Endothelial cell of umbilical vein (primary cell): ENCODE results near the gene ANKEF1. TPM values are rescaled to one million over a fixed set of nuclear protein-coding genes. Genes with fewer than 3 reads are reported as not detected.

ENCODE experiments used
- BruUV-seq: library from RNA; stranded (reverse); fragments of 400-500 nt; replicated peaks from 2 replicates; lab custom pipeline; 2021; lab: Mats Ljungman, UMichigan
- CTCF ChIA-PET: fragments of 300-600, 350-600 bp; sonication (Branson Sonifier 250); formaldehyde crosslinking; loops from one replicate; lab custom pipeline; 2021; ENCODE audit warnings: antibody characterized with exemption, inconsistent platforms; lab: Charles Lee
- POLR2A ChIA-PET: fragments of 300-600, 350-600 bp; sonication (Branson Sonifier 250); formaldehyde crosslinking; loops from one replicate; lab custom pipeline; 2021; ENCODE audit warnings: antibody characterized with exemption, inconsistent platforms; lab: Charles Lee
- DNase-seq: peaks from one replicate; pipeline ENCODE4 v3.0.0-alpha.2; 2011; ENCODE audit warnings: low read depth, low spot score
- FAIRE-seq: peaks from 2 replicates; lab custom pipeline; 2011; peaks lifted over from hg19 to GRCh38; lab: Jason Lieb, UNC
- H2AFZ ChIP-seq: 2 replicates; pipeline ENCODE4 v1.6.0; 2012; ENCODE audit warnings: low read depth, low read length, control low read depth, inconsistent platforms
- H3K27ac ChIP-seq: 2 replicates; pipeline ENCODE4 v1.5.1; 2011; ENCODE audit warnings: low read depth, mild to moderate bottlenecking, control low read depth, low read length, moderate library complexity; ENCODE audit not compliant: insufficient read depth
- H3K27me3 ChIP-seq, 2 experiments: 2 replicates each; pipeline versions ENCODE4 v1.6.0 to v1.6.1; 2011; ENCODE audit warnings: low read length in 2 of 2, mixed read lengths in 1 of 2; ENCODE audit not compliant: control insufficient read depth in 2 of 2, insufficient read depth in 2 of 2
- H3K36me3 ChIP-seq, 2 experiments: 2 replicates in 1 of 2; 3 replicates in 1 of 2; pipeline ENCODE4 v1.5.1; 2011; ENCODE audit warnings: low read length in 2 of 2, mild to moderate bottlenecking in 1 of 2, moderate library complexity in 1 of 2; ENCODE audit not compliant: control insufficient read depth in 2 of 2, insufficient read depth in 2 of 2; ENCODE audit errors: extremely low read depth in 1 of 2
- H3K4me1 ChIP-seq: 3 replicates; pipeline ENCODE4 v1.5.1; 2011; ENCODE audit warnings: mild to moderate bottlenecking, low read length; ENCODE audit not compliant: control insufficient read depth, insufficient read depth; ENCODE audit errors: extremely low read depth
- H3K4me2 ChIP-seq: 2 replicates; pipeline ENCODE4 v1.6.1; 2011; ENCODE audit warnings: low read length, control low read depth, mixed read lengths; ENCODE audit not compliant: insufficient read depth
- H3K4me3 ChIP-seq, 3 experiments: fragments of 200-600 bp in 1 of 3; sonication (generic), shearing (Covaris generic) in 1 of 3; replicated peaks in 1 of 3; 2 replicates each; pipeline ENCODE4 v1.5.1; 2011 to 2016; ENCODE audit warnings: control low read depth in 3 of 3, low read length in 3 of 3, mild to moderate bottlenecking in 2 of 3, inconsistent platforms in 1 of 3, low read depth in 1 of 3, moderate library complexity in 1 of 3; ENCODE audit not compliant: insufficient read depth in 1 of 3
- H3K79me2 ChIP-seq: 2 replicates; pipeline ENCODE4 v1.6.0; 2012; ENCODE audit warnings: low read length, inconsistent platforms; ENCODE audit not compliant: control insufficient read depth, insufficient read depth
- H3K9ac ChIP-seq: replicated peaks from 2 replicates; pipeline ENCODE3; 2011; ENCODE audit warnings: low read length, control low read depth; ENCODE audit not compliant: insufficient read depth; ENCODE audit errors: extremely low read depth
- H3K9me1 ChIP-seq: replicated peaks from 3 replicates; pipeline ENCODE4 v1.6.0; 2011; ENCODE audit warnings: mild to moderate bottlenecking, low read length; ENCODE audit not compliant: control insufficient read depth, insufficient read depth; ENCODE audit errors: extremely low read depth
- H3K9me3 ChIP-seq: replicated peaks from 2 replicates; pipeline ENCODE4 v1.5.1; 2012; ENCODE audit warnings: low read length, inconsistent platforms; ENCODE audit not compliant: control insufficient read depth, insufficient read depth
- H4K20me1 ChIP-seq: replicated peaks from 2 replicates; pipeline ENCODE3; 2011; ENCODE audit warnings: mild to moderate bottlenecking, low read length; ENCODE audit not compliant: control insufficient read depth, insufficient read depth; ENCODE audit errors: extremely low read depth
- CTCF ChIP-seq, 2 donors: IDR thresholded peaks; 1 replicate in 1 of 2; 2 replicates in 1 of 2; pipeline ENCODE4 v1.5.1; 2011; ENCODE audit warnings: low read length in 2 of 2, mild to moderate bottlenecking in 2 of 2, moderate library complexity in 2 of 2, control low read depth in 1 of 2, inconsistent platforms in 1 of 2, low read depth in 1 of 2; ENCODE audit not compliant: insufficient read depth in 1 of 2; ENCODE audit errors: extremely low read depth in 1 of 2
- EZH2 ChIP-seq: IDR thresholded peaks from 2 replicates; pipeline ENCODE4 v1.6.1; 2012; ENCODE audit warnings: borderline replicate concordance, low read depth, mild to moderate bottlenecking, moderate library complexity, low read length, inconsistent platforms; ENCODE audit not compliant: severe bottlenecking
- FOS ChIP-seq: IDR thresholded peaks from 2 replicates; pipeline ENCODE4 v1.6.1; 2011; ENCODE audit warnings: mild to moderate bottlenecking, low read length, moderate library complexity, borderline replicate concordance; ENCODE audit not compliant: insufficient read depth
- GATA2 ChIP-seq: IDR thresholded peaks from 2 replicates; pipeline ENCODE4 v1.7.0; 2011; ENCODE audit warnings: low read depth, mild to moderate bottlenecking, moderate library complexity, mixed read lengths, low read length; ENCODE audit not compliant: insufficient read length, insufficient read depth
- JUN ChIP-seq: IDR thresholded peaks from 2 replicates; pipeline ENCODE4 v1.6.1; 2011; ENCODE audit warnings: borderline replicate concordance, low read depth; ENCODE audit not compliant: insufficient read length, insufficient read depth
- MAX ChIP-seq: IDR thresholded peaks from 2 replicates; pipeline ENCODE4 v1.6.1; 2011; ENCODE audit not compliant: insufficient read depth, insufficient read length
- MYC ChIP-seq: IDR thresholded peaks from one replicate; pipeline ENCODE4 v1.6.1; 2011; ENCODE audit warnings: mild to moderate bottlenecking, low read depth, low read length
- POLR2A ChIP-seq: IDR thresholded peaks from 2 replicates; pipeline ENCODE4 v1.6.1; 2012; ENCODE audit warnings: low read depth, mild to moderate bottlenecking, control low read depth, low read length
- POLR2AphosphoS5 ChIP-seq: IDR thresholded peaks from 2 replicates; pipeline ENCODE4 v1.6.1; 2012; ENCODE audit warnings: low read depth, mild to moderate bottlenecking, control low read depth, low read length, moderate library complexity; ENCODE audit not compliant: insufficient read depth
- dilution Hi-C: fragments of 300-500 bp; cut with MboI; formaldehyde crosslinking; loops from one replicate; pipeline ENCODE4 v1.15.0; 2019; ENCODE audit warnings: low sequenced_read_pairs; ENCODE audit not compliant: extremely low pct_ligation_motif_present
- intact Hi-C: fragments of 100-400 bp; cut with micrococcal nuclease; formaldehyde crosslinking; loops from one replicate; pipeline ENCODE4 v1.10.0; 2022
- polyA plus RNA-seq, 4 experiments: library from polyadenylated mRNA; depleted of rRNA in 3 of 4; stranded (reverse) in 3 of 4; unstranded in 1 of 4; fragments of >200 nt; gene quantifications; 2 replicates each; pipeline versions ENCODE4 v1.2.1 to v1.2.3, GENCODE V29; 2011 to 2012; ENCODE audit warnings: missing spikeins in 1 of 4
- total RNA-seq: library from RNA; stranded (reverse); gene quantifications from 2 replicates; pipeline ENCODE4 v1.2.3, GENCODE V29; 2021

ANKEF1 gene
- total and polyA plus RNA-seq, 2 donors (not counting 3 experiments of a cell fraction or from before 2014, with no cell fraction given): 0.58 to 2.4 TPM

GRCh38 chr20:10042086-10042485 lies 7.3 kb downstream of the ANKEF1 start:
- H3K4me3 ChIP-seq: no peak overlapping the region
- no peaks in the 10 kb centered on the region for H4K20me1 ChIP-seq
- H3K36me3 ChIP-seq: no peaks in the 10 kb centered on the region
- CTCF ChIA-PET: no interaction called here
- POLR2A ChIA-PET: no interaction called here
- BruUV-seq: no TSS peak
- no peaks in the 10 kb centered on the region for H3K9me1 ChIP-seq
- FAIRE-seq (no peak), DNase-seq (no peak)
- no peak overlapping the region for H3K27ac ChIP-seq
- no peaks in the 10 kb centered on the region for H3K27me3 ChIP-seq
- TF ChIP-seq EZH2: no peak
- TF ChIP-seq JUN: no peak
- no peak for TF ChIP-seq MAX
- no peak for TF ChIP-seq CTCF (IDR thresholded peaks at IDR 0.05; ENCODE audit: extremely low read depth in 1 of 2, insufficient read depth in 1 of 2, low read depth in 1 of 2, low read length in 2 of 2)
- no peak for TF ChIP-seq MYC
- no peak for TF ChIP-seq FOS
- TF ChIP-seq POLR2A: no peak
- TF ChIP-seq POLR2AphosphoS5: no peak
- no peak for TF ChIP-seq GATA2
- H3K4me2 ChIP-seq: no peak overlapping the region
- no peak overlapping the region for H2AFZ ChIP-seq
- dilution Hi-C loops (no loop called here), intact Hi-C loops (no loop called here)
- peaks cover 10% of the 10 kb centered on the region for H3K4me1 ChIP-seq
- no peak overlapping the region for H3K9ac ChIP-seq
- no peaks in the 10 kb centered on the region for H3K9me3 ChIP-seq
- H3K79me2 ChIP-seq: no peaks in the 10 kb centered on the region
